Gastrocnemius medialis (tissue), 4 donors: ENCODE results near the gene CLDN6. TPM values are rescaled to one million over a fixed set of nuclear protein-coding genes. Genes with fewer than 3 reads are reported as not detected.
A peak's percentile ranks its signal among the peaks of the same experiment; 100 is the strongest.

Source experiments
- ATAC-seq, 2 donors: fragments of 150-250 bp; one replicate each; pipeline ENCODE4 v1.9.1; 2016
- DNase-seq, 2 donors: peaks; one replicate each; pipeline ENCODE4 v3.0.0-alpha.2; 2019
- H3K27ac ChIP-seq, 4 donors: fragments of 200-600 bp; sonication (generic); 1 replicate in 1 of 4; 2 replicates in 3 of 4; pipeline ENCODE4 v1.5.1; 2016 to 2018; ENCODE audit warnings: mild to moderate bottlenecking in 2 of 4, moderate library complexity in 1 of 4
- H3K27me3 ChIP-seq, 3 donors: fragments of 200-600 bp; sonication (generic) in 2 of 3; 1 replicate in 1 of 3; 2 replicates in 2 of 3; pipeline versions ENCODE4 v1.5.1 to v1.6.0; 2016 to 2019; ENCODE audit warnings: mild to moderate bottlenecking in 1 of 3, moderate library complexity in 1 of 3
- H3K36me3 ChIP-seq, 2 donors: fragments of 200-600 bp; sonication (generic) in 1 of 2; one replicate each; pipeline ENCODE4 v1.5.1; 2017 to 2018
- H3K4me1 ChIP-seq, 2 donors: fragments of 200-600 bp; sonication (generic) in 1 of 2; one replicate each; pipeline ENCODE4 v1.5.1; 2016 to 2017; ENCODE audit warnings: mild to moderate bottlenecking in 2 of 2
- H3K4me3 ChIP-seq, 4 donors: fragments of 200-600 bp; sonication (generic) in 3 of 4; 1 replicate in 1 of 4; 2 replicates in 3 of 4; pipeline ENCODE4 v1.5.1; 2016 to 2019; ENCODE audit warnings: mild to moderate bottlenecking in 2 of 4
- H3K9me3 ChIP-seq, 3 donors: fragments of 200-600 bp; sonication (generic) in 2 of 3; 1 replicate in 1 of 3; 2 replicates in 2 of 3; pipeline ENCODE4 v1.5.1; 2016 to 2019
- CTCF ChIP-seq, 5 experiments: fragments of 450-650 bp in 3 of 5; fragments of 200-600 bp in 2 of 5; sonication (generic) in 2 of 5; IDR thresholded peaks in 4 of 5; conservative IDR thresholded peaks in 1 of 5; 1 replicate in 4 of 5; 2 replicates in 1 of 5; pipeline ENCODE4 v1.5.1; 2016 to 2019; ENCODE audit warnings: antibody characterized with exemption in 5 of 5, mild to moderate bottlenecking in 3 of 5, moderate library complexity in 3 of 5
- POLR2A ChIP-seq, 2 donors: fragments of 450-650 bp; IDR thresholded peaks; one replicate each; pipeline ENCODE4 v1.6.1; 2017; ENCODE audit warnings: antibody characterized with exemption in 2 of 2, mild to moderate bottlenecking in 2 of 2, moderate library complexity in 2 of 2
- in situ Hi-C, 4 donors: fragments of 200-750 bp; cut with MboI; loops; one replicate each; pipeline versions ENCODE4 v1.15.0 to v1.8.0; 2017; ENCODE audit warnings: low sequenced_read_pairs in 4 of 4
- intact Hi-C: fragments of 100-400 bp; cut with DNase I; formaldehyde crosslinking; loops from one replicate; pipeline ENCODE4 v1.15.1; 2023; ENCODE audit warnings: low total_unique reads
- total RNA-seq, 4 donors: library from RNA; depleted of rRNA; stranded (reverse); fragments of >200 nt; gene quantifications; one replicate each; pipeline versions ENCODE4 v1.1.0 to v1.2.3, GENCODE V29; 2016

The CLDN6 gene
- total RNA-seq, 4 donors from 2014 or later, result 0.55 TPM; not detected in 3

DNA sequence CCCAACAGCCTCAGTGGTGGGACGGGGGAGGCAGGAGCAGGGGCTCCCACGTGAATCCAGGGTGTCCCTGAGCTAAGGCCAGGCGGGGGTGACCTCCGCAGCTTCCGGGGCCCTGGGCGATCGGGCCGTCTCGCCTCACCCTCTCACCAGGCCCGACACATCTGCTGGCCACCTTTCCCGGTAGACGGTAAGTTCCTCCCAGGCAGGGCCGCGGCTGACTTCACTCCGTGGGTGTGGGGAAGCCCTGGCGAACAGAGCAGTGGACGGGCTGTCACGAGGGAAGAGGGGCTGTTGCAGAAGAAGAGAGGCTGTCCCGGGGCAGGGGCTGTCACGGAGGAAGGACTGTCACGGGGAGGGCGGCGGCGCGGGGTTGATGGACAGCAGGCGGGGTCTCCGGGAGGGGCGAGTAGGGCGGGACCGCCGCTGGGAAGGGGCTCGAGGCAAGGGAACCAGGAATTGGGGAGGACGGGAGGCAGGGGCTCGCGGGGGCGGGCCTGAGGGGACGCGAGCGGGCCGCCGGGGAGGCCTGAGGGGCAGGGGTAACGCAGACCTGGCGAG is 38.2 kb downstream of the CLDN6 start:
- intact Hi-C loops, result loop anchor here (1.0 kb wide), 2 partner anchors 10 to 227 kb away; partner anchors contain the start of genes PAQR4 and SRRM2
- in situ Hi-C loops, result no loop called here
- Histone ChIP-seq H3K4me3 (peak overlapping the region; percentile 70 to 87 (median 82)), H3K27me3 (peaks cover 0 to 6% (median 3%) of the 10 kb centered on the region in 3 donors), H3K4me1 (peaks cover 9 to 12% of the 10 kb centered on the region in 2 donors), H3K9me3 (no peaks in the 10 kb centered on the region), H3K27ac (no peak overlapping the region), H3K36me3 (no peaks in the 10 kb centered on the region)
- no peak for ATAC-seq
- no peak for DNase-seq
- TF ChIP-seq CTCF (IDR thresholded peaks at IDR 0.05 in 4 of 5, conservative IDR thresholded peaks at IDR 0.05 in 1 of 5) (no peak), POLR2A (IDR thresholded peaks at IDR 0.05) (no peak)

DNA sequence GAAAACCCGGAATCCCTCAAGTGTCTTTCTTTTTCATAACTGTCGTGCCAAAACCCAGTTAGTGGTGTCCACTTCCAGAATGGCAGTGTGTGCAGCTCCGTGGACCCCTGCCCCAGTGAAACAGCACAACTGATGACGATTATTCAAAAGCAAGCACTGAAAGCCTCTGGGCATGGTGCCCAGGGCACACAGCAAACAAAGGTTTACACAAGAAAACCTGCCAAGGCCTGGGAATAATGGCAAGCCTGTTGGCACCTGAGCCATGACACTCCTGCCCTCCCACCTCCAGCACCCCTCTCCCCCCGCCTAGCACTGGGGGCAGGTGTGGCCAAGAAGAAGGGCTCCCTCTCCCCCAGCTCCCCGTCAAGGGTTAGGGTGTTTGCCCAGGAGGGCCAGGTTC is 40.5 kb downstream of the CLDN6 start:
- Histone ChIP-seq H3K27me3 (peaks cover 0 to 6% (median 3%) of the 10 kb centered on the region in 3 donors), H3K4me3 (no peak overlapping the region), H3K4me1 (peaks cover 5% of the 10 kb centered on the region in 2 donors), H3K36me3 (no peaks in the 10 kb centered on the region), H3K9me3 (no peaks in the 10 kb centered on the region), H3K27ac (no peak overlapping the region)
- TF ChIP-seq CTCF (IDR thresholded peaks at IDR 0.05 in 4 of 5, conservative IDR thresholded peaks at IDR 0.05 in 1 of 5), result no peak
- no peak for TF ChIP-seq POLR2A (IDR thresholded peaks at IDR 0.05)
- ATAC-seq (no peak), DNase-seq (no peak)
- in situ Hi-C loops (no loop called here), intact Hi-C loops (no loop called here)

DNA sequence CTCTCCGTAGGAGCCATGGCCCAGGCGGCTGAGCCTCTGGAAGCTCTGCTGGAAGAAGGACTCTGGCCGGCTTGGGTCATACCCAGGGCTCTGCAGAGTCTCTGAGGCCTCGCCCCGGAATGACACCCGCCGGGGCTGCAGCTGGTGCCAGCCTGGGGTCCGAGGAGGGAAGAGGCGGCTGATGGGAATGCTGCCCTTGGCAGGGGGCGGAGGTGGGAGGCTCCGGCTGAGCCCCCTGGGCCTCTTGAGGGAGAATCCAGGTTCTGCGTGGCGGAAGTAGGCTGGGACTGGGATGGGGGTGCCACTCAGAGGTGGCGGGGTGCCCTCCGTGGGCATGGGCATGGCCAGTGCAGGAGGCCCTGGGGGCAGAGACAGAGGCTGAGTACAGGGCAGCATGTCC is 41.3 kb downstream of the CLDN6 start:
- ATAC-seq, result no peak
- in situ Hi-C loops, result no loop called here
- H3K27me3 ChIP-seq, result peaks cover 0 to 6% (median 3%) of the 10 kb centered on the region in 3 donors

DNA sequence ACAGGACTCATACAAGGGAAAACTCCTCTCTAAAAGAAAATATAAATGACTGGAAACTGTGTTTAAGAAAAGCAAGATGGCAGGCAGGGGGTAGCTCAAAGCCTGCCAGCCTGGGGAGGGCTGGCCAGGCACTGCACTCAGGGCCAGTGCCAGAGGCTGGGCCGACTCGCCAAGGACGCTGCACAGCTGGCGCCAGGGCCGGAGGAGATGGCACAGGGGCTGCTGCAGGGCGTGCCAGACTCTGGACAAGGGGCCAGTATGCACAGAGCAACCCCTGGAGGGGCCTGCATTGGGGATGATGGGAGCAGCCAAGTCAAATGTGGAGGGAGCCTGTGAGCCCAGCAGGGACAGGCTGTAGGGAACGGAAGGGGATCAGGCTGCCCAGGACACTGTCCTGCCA is 41.8 kb downstream of the CLDN6 start:
- Histone ChIP-seq H3K36me3 (no peaks in the 10 kb centered on the region), H3K27me3 (peaks cover 0 to 6% (median 3%) of the 10 kb centered on the region in 3 donors), H3K4me3 (no peak overlapping the region), H3K27ac (no peak overlapping the region), H3K9me3 (no peaks in the 10 kb centered on the region), H3K4me1 (peaks cover 5% of the 10 kb centered on the region in 2 donors)
- DNase-seq (no peak), ATAC-seq (no peak)
- TF ChIP-seq CTCF (IDR thresholded peaks at IDR 0.05 in 4 of 5, conservative IDR thresholded peaks at IDR 0.05 in 1 of 5) (no peak), POLR2A (IDR thresholded peaks at IDR 0.05) (no peak)
- intact Hi-C loops, result no loop called here
- in situ Hi-C loops, result no loop called here

More for the DNA sequence above, 41.3 kb downstream of the CLDN6 start:
- Histone ChIP-seq H3K9me3 (no peaks in the 10 kb centered on the region), H3K4me1 (peaks cover 5% of the 10 kb centered on the region in 2 donors), H3K27ac (no peak overlapping the region), H3K36me3 (no peaks in the 10 kb centered on the region), H3K4me3 (no peak overlapping the region)
- no peak for DNase-seq
- no peak for TF ChIP-seq POLR2A (IDR thresholded peaks at IDR 0.05)
- no peak for TF ChIP-seq CTCF (IDR thresholded peaks at IDR 0.05 in 4 of 5, conservative IDR thresholded peaks at IDR 0.05 in 1 of 5)
- intact Hi-C loops, result no loop called here
